NCI-H2196 treated with DMSO at 0.1 percent for 48 hours (cell line): ENCODE measurements around the gene SCART1.
"Not testable (repeated sequence)": the region's sequence is repeated elsewhere in the genome, so short reads cannot be mapped to it uniquely, and the experiment has no call there.

ENCODE experiments used
- DNase-seq: peaks from one replicate; lab custom pipeline; 2025; ENCODE audit not compliant: unreplicated experiment; lab: John Stamatoyannopoulos, UW

The SCART1 gene

DNA sequence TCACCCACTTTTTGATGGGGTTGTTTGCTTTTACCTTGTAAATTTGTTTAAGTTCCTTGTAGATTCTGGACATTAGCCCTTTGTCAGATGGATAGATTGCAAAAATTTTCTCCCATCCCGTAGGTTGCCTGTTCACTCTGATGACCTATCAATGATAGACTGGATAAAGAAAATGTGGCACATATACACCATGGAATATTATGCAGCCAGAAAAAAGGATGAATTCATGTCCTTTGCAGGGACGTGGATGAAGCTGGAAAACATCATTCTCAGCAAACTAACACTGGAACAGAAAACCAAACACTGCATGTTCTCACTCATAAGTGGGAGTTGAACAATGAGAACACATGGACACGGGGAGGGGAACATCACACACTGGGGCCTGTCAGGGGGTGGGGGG, 15.5 kb downstream of the SCART1 start:
- DNase-seq, result not testable (repeated sequence)

DNA sequence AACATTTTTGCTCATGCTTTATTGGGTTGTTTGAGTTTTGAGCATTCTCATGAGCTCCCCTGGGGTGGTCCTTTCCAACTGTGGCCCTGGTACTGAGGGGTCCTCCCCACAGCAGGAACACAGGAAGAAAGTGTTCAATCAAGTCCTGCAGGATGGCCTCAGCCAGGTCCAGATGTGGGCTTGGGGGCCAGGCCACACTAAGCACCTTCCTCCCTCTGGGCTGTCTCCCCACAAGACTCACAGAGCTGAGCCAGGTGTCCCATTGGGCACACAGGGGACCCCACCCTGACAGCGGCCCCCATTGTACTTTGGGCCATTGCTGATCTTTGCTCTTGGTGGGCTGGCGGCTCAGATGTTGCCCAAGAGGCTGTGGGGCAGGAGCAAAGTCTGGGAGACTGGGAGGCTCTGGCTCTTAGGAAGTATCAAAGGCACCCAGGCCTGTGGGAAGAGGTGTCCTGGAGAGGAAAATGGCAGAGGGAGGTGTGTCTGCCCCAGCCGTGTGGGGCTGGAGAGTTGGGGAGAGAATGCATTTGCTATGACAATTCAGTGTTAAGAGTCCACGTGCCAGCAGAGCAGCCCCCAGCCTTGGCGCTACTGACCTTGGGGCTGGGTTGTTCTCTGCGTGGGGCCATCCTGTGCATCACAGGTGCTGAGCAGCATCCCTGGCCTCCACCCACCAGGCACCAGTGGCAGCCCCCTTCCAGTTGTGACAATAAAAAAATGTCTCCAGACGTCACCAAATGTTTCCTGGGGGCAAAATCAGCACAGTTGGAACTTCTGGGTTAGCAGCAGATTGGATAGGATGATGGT, 17.8 kb downstream of the SCART1 start:
- no peak for DNase-seq

GRCh38 chr10:133473270-133473669, 19.5 kb downstream of the SCART1 start:
- DNase-seq, result no peak

DNA sequence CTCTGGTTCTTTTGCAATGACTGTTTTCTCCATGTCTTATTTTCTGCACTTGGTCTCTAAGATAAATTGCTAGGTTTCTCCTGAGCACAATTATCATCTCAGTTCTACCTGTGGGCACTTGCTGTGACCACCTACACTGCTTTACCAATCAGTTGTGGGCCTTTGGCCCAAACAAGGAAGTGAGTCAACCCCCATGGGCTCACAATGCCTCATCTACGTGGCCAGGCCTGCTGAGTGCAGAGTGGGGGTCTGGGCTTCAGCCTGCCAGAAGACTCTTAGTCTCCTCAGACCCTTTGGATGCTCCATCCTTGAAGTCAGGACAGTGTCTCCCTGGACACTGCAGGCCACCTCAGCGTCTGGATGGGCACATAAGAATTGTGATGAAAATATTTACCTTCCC, 20.3 kb downstream of the SCART1 start:
- DNase-seq, result no peak

GRCh38 chr10:133474665-133475424, 21.1 kb downstream of the SCART1 start:
- no peak for DNase-seq

- no peak for DNase-seq
These were observed 21.6 kb downstream of the SCART1 start for GRCh38 chr10:133475425-133475734.

- no peak for DNase-seq
These were observed 22.3 kb downstream of the SCART1 start for GRCh38 chr10:133475821-133476640.

- DNase-seq, result no peak
These were observed 22.9 kb downstream of the SCART1 start for GRCh38 chr10:133476641-133476990.

DNA sequence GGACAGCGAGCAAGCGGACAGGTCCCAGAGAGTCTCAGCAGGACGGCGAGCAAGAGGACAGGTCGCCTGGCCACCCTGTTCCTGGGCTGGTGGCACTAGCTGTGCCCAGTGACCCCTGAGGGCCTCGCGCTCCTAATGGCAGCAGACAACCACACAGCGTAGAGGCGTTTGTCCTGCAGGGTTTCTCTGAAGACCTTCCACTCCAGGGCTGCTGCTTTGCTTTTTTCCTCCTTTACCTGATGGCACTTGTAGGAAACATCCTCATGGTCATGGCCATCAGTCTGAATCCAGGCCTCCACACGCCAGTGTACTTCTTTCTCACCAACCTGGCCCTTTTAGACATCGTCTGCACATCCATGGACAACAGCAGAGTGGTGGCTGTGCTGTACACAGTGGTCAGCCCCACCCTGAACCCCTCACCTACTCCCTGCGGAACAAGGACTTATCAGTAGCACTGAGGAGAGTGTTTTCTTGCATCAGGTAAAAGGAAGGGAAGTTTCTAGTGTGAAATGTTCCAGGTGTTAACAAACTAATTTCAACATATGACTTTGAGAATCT, 27.4 kb downstream of the SCART1 start:
- no peak for DNase-seq

GRCh38 chr10:133481657-133482056, 27.9 kb downstream of the SCART1 start:
- DNase-seq, result no peak

DNA sequence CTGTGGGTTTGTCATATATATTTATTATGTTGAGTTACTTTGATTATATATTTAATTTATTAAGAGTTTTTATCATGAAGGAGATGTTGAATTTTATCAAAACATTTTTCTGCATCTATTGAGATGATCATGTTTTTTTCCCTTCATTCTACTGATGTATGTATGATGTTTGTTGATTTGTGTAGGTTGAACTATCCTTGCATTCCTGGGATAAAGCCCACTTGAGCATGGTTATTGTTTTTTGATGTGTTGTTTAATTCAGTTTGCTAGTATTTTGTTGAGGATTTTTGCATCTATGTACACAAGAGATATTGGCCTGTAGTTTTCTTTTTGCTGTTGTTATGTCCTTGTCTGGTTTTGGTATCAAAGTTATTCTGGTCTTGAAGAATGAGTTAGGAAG, 31.1 kb downstream of the SCART1 start:
- no peak for DNase-seq

- DNase-seq, result no peak
These were observed 33.3 kb downstream of the SCART1 start for GRCh38 chr10:133487085-133487484.

DNA sequence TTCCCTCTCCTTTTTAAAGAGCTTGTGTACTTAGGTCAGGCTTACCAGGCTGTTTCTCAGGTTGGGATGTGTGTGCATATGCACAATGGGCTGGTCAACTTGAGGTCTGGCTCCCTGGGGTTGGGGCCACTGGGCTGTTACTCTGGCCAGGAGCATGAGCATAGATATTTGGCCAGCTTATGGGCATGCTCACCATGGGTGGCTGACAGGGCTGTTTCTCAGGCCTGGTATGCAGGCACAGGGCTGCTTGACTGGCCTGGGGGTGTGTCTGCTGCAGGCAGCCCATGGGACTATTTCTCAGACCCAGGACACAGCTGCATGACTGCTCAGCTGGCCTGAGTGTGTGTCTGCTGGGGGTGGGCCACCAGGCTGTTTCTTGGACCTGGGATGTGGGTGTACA, 34.6 kb downstream of the SCART1 start:
- DNase-seq, result no peak

GRCh38 chr10:133489816-133490588, 36.3 kb downstream of the SCART1 start:
- DNase-seq, result no peak

GRCh38 chr10:133493562-133493961, 39.8 kb downstream of the SCART1 start:
- not testable (repeated sequence) for DNase-seq

DNA sequence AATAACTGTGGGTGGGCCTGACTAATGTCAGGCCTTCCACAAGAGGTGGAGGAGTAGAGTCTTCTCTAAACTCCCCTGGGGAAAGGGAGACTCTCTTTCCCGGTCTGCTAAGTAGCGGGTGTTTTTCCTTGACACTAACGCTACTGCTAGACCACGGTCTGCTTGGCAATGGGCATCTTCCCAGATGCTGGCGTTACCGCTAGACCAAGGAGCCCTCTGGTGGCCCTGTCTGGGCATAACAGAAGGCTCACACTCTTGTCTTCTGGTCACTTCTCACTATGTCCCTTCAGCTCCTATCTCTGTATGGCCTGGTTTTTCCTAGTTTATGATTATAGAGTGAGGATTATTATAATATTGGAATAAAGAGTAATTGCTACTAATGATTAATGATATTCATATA, 43.6 kb downstream of the SCART1 start:
- DNase-seq, result not testable (repeated sequence)

- DNase-seq, result not testable (repeated sequence)
These were observed 45.4 kb downstream of the SCART1 start for GRCh38 chr10:133499176-133499575.

DNA sequence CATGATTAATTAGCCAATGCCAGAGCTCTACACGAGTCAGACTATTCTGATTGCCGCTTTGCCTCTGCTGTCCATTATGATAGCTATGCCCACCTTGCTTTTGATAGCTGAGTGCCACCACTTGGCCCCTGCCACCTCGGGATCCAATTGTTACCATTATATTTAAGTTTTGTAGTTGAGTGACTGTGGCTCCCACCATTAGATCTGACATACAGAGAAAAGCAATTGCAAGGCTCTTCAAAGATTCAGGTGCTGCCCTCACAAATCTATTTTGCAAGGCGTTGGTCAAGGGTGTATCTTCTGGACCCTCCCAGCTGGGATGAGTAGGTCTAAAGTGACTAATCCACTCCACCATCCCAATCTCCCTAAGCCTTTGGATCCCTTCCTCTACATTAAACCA, 47.2 kb downstream of the SCART1 start:
- not testable (repeated sequence) for DNase-seq

DNA sequence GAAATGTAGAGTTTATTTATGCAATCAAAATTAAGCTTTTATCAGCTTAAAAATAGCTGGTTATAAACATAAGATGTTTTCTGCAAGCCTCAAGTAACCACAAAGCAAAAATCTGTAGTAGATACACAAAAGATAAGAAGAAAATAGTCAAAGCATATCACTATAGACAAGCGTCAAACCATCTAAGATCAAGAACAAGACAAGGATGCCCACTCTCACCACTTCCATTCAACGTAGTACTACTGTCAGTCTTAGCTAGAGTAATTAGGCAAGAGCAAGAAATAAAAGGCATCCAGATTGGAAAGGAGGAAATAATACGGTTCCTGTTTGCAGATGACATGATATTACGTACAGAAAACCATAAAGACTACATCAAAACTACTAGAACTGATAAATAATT, 56.0 kb downstream of the SCART1 start:
- DNase-seq, result no peak

- DNase-seq, result no peak
These were observed 57.7 kb downstream of the SCART1 start for GRCh38 chr10:133511408-133511807.
